ENCODE results near the gene PTGFRN.
A peak's percentile ranks its signal among the peaks of the same experiment; 100 is the strongest.
"Not testable (repeated sequence)": the region's sequence is repeated elsewhere in the genome, so short reads cannot be mapped to it uniquely, and the experiment has no call there.

The PTGFRN gene

DNA sequence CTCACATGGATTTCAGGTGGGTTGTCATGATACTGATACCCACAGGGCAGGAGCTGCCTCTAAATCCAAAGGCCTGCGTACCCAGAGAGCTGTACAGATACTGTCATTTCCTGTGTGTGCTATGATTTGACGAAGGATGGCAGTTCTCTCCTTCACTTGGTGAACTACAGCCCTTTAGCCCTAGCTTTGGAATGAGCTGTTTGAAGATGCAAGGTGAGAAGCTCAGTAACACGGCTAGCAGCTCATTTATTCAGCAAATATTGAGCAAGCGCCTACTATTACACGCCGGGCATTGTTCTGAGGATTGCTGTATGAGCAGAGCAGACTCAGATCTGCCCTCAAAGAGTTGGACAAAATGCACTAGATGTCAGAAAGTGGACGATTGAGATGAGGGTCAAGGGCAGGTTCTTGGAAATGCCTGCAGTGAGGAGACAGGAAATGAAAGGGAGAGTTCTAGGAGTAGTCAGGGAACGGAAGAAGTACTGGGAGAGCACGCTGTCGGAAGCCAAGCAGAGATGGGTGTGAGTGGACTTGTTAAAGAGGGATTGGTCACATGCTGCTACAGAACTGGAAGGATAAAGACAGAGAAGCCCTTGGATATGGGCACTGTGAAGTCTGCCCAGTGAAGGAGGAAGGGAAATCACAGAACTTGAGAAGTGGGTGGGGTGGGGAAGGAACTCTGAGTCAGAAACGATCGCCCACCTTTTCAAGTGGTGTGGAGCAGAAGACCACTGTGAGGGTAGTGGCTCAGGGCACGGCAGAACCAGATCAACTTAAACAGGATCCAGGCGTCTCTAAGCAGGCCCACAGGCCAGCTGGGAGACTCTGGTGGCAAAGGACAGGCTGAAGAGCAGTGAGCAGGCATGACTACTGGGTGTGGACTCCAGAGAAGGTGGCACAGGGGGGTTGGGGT lies 7.1 kb downstream of the PTGFRN start:
- no peak for DNase-seq (ENCODE audit: low spot score)

DNA sequence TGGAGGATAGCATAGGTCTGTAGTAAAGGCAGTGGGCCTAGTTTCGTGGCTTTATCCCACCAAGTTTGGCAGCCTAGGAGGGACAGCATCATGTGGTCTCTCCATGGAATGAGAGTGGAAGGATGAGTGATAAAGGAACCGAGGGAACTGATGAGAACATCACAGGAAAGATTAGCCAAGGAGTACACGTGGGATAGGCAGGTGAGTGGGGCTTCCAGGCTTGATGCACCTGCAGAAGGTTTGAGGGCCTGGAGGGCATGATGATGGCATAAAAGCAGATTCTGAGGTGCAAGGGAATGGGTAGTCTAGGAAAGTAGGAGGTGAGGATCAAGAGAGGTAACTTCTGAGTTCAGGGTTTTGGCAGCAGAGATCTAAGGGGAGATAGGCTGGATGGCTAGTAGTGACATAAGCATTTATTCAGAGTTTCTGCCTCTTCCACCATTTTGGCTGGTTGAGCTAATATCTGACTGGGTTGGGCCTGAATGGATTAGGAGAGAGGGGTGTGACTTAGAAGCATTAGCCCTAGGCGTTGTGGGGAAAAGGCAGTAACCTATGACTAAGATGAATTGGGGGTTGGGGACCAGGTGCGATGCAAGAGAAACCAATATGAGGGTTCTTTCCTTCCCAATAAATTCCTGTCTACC lies 9.1 kb downstream of the PTGFRN start:
- no peak for DNase-seq (ENCODE audit: low spot score)

DNA sequence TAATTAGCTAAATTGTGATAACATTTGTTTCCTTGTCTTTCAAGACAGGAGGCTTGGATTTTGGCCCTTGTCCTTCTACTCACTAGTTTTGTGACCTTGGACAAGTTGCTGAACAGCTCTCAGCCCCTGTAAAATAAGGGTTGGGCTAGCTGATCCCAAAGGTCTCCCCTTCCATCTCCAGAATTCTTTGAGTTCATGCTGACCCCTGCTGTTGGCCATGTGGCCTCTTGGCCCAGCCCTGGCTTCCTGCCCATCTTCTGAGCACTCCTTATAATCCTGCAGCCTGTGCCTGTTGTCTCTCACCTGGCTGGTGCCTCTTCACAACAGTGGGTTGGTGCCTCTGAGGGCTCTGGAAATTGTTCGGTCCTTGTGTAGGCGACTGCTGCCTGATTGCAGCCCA lies 10.1 kb downstream of the PTGFRN start:
- no peak for DNase-seq (ENCODE audit: low spot score)

DNA sequence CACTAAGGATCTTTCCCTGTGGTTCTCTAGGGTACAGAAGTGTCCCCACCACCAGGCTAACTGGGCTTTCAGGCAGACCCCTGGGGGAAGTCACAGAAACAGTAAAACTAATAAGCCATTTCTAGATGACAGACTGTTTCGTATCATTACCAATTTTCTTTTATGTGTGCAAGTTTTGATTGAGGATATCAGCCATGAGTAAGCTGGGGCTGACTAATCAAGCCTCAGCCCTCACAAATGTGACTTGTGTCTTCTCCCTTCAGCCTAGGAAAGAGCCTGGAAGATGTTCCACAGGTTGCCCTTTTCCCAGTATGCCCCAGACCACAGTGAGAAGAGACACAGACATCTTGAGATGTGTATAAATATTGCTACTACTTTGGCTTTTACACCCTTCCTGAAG lies 10.5 kb downstream of the PTGFRN start:
- DNase-seq (ENCODE audit: low spot score) = no peak

DNA sequence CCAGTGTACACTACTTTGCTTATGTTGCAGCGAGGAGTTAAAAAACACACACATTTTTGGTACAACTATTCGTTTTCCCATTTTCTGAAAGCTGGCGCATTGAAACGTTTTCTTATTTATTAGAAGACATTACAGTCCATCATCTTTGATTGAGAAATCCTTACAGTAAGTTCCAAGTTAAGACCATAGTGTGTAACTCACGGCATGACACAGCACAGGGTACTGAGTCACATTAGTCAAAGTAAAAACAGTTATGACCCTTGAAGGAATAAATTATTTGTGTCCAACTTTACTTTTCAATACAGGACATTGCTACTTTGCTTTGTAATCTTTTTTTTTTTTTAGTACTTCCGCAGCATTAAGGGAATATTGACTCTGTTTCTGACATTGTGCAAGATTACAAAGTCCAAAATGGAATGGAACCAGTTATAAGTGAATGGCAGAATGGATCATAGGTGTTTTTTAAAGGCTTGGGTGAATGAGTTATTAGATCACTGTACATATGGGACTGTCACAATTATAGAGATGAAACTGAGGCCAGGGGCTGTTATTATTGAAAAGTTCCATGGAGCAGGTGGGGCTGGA lies 11.7 kb downstream of the PTGFRN start:
- no peak for DNase-seq (ENCODE audit: low spot score)

DNA sequence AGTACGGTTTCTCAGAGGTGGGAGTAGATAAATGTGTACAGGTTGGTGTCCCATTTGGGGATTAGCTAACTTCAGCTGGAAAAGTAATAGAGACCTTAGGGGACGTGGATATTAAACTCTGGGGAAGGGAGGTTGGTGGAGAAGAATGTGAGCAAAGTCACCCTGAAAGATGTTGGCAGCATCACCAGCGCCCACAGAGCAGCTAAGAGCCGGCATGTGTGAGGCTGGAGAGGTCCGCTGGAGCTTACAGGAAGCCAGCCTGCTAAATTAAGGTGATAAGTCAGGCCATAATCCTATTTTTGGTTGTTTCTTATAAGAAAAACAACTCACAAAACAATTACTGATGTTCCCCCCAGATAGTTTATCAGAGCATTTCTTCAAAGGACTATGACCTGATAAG lies 12.2 kb downstream of the PTGFRN start:
- no peak for DNase-seq (ENCODE audit: low spot score)

DNA sequence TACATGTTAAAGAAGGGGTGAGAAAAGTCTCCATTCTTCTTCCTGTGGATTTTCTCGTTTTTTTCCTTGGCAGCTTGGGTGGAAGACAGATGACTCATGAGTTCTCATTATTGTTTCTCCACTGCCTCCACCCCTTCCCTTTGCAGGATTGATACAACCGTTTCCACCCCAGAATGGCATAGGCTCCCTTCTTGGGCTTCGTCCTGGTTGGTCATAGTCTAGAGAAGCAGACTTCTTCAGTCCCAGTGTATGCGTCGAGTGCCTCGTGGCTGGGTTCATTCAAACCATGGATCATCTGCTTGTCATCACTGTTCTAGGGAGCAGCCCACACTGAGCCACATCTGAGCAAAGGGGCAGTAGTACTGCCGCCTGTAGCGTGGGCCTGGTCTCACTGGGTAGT lies 13.7 kb downstream of the PTGFRN start:
- DNase-seq (ENCODE audit: low spot score) = peak; percentile 63

DNA sequence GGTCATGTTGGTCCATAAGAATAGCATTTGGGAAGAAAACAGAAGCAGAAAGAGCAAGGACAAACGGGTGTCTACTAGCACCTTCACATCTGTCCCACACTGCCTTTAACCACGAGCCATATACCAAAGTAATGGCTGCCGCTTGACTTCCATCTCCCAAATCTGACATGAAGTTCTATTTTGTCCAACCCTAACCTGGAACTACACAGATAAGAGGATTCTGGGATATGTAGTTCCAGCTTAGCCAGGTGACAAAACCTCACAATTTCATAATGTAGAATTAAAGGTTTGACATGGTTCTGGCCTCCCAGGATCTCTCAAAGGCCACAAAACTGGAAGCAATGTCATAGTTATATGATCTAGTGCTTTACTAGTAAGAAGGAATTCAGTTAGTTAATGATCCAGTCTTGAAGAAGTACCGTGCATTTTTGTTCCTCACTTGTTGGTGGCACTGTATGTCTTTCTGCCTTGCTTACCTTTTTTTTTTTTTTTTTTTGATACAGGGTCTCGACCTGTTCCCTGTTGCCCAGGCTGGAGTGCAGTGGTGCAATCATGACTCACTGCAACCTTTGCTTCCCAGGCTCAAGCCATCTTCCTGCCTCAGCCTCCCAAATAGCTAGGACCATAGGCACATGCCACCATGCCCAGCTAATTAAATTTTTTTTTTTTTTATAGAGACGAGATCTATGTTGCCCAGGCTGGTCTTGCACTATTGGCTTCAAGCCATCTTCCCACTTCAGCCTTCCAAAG lies 17.5 kb downstream of the PTGFRN start:
- no peak for DNase-seq (ENCODE audit: low spot score)

DNA sequence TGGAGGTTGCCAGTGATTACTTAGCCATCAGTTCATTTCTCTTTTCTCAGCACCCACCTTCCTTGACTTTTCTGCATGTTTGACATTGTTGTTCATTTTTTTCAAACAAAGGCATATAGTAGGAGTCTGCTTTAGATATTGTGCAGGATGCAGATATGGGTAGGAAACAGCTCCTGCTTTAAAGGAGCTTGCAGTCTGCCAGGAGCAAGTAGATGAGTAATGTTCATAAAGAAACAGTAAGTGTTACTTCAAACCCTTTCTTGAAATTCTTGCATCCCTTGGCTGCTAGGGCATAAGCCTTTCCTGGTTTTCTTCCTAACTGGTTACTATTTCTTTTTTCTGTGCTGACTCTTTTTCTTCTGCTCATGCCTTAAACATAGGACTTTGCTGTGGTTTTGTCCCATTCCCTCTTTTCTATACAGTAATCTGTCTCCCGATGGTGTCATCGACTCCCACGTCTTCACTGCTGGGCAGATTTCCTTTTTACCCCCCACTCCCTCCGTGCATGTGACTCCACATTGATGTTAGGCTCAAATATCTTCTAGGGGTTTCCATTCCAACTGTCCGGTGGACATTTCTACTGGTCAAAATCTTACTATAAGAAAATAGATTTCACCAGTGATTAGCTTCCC lies 20.4 kb downstream of the PTGFRN start:
- DNase-seq (ENCODE audit: low spot score) = no peak

DNA sequence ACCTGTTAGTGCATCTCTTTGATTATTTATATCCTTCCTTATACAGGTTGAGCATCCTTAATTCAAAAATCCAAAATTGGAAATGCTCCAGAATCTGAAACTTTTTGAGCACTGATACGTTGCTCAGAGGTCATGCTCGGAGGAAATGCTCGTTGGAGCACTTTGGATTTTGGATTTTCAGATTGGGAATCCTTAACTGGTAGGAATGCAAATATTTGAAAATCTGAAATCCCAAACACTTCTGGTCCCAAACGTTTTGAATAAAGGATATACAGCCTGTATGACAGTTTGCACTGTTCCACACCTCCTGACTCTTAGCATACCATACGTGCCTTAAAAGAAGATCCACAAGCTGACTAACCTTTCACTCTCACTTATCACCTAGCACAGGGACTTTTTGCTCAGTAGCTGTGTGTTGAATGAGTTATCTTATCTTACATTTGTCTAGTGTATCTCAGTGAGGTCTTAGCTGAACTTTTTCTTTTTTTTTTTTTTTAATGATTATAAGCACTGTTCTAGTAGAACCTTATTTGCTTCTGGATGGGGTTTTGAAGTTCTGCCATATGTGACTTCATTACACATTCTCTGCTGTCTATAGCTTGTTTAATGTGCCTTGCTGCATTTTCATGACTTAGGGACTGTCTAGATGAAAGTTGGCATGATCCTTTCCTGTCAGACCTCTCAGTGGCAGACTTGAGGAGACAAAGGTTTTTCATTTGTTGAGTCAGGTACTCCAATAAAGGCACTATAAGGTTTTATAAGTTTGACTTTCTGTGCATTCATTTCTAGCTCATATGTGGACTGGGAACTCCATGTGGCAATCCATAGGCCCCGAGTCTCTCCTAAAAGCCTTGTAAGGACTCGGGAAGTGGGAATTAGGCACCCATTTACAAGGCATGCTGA lies 21.6 kb downstream of the PTGFRN start:
- DNase-seq (ENCODE audit: low spot score) = no peak

DNA sequence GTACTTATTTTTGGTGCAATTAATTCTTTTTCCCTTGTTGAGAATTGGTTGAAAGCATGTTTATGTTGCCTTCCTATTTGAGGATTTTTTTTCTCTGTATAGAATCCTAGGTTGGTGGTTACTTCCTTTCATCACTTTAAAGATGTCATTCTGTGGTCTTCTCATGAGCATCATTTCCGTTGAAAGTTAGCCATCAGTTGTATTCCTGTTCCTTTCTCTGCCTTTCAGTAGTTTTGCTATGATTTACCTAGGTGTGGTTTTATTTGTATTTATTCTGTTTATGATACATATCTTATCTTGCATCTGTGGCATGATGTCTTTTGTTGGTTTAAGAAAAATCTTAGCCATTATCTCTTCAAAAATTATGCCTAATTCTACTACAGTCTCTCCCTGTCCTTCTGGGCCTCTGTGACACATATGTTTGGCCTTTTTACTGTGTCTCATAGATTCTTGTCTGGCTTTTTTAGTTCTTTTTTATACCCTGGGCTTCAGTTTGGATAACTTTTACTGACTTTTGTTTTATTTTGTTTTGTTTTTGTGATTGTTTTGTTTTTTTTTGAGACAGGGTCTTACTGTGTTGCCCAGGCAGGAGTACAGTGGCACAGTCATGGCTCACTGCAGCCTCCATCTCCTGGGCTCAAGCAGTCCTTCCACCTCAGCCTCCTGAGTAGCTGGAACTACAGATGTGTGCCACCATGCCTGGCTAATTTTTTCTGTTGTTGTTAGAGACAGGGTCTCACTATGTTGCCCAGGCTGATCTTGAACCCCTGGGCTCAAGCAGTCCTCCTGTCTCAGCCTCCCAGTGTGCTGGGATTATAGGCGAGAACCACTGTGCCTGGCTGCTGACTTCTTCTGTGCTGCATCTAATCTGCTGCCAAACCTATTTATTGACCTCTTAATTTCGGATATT lies 24.1 kb downstream of the PTGFRN start:
- DNase-seq (ENCODE audit: low spot score) = no peak

DNA sequence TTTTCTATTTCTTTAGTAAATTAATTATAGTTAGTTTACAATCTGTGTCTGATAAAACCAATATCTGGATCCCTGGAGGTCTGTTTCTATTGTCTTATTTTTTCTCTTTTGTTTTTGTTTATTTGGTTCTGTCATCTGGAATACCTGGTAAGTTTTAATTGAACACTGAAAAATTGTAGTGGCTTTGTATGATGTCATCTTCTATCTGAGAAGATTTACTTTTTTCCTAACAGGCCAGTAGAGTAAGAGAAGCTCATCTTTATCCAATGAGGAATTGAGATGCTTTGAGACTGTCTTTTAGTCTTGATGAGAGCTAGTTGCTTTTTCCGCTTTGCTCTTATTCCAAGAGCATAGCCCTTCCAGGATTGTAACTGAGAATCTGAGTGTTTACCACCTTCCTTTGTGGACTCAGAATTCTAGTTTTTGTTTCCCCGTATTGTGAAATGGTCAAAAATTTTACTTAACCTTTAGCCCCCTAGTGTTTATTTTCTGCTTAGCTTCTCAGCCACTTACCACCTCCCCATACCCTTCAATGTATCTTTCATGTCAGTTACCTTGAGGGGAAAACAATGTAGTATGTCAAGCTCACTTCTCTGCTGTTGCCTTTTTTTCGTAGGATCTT lies 25.0 kb downstream of the PTGFRN start:
- DNase-seq (ENCODE audit: low spot score) = no peak

DNA sequence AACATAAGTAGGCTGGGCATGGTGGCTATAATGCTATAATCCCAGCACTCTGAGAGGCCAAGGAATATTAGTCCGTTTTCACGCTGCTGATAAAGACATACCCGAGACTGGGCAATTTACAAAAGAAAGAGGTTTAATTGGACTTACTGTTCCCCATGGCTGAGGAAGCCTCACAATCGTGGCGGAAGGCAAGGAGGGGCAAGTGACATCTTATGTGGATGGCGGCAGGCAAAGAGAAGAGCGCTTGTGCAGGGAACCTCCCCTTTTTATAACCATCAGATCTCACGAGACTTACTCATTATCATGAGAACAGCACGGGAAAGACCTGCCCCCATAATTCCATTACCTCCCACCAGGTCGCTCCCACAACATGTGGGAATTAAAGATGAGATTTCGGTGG lies 28.5 kb downstream of the PTGFRN start:
- DNase-seq (ENCODE audit: low spot score) = no peak

DNA sequence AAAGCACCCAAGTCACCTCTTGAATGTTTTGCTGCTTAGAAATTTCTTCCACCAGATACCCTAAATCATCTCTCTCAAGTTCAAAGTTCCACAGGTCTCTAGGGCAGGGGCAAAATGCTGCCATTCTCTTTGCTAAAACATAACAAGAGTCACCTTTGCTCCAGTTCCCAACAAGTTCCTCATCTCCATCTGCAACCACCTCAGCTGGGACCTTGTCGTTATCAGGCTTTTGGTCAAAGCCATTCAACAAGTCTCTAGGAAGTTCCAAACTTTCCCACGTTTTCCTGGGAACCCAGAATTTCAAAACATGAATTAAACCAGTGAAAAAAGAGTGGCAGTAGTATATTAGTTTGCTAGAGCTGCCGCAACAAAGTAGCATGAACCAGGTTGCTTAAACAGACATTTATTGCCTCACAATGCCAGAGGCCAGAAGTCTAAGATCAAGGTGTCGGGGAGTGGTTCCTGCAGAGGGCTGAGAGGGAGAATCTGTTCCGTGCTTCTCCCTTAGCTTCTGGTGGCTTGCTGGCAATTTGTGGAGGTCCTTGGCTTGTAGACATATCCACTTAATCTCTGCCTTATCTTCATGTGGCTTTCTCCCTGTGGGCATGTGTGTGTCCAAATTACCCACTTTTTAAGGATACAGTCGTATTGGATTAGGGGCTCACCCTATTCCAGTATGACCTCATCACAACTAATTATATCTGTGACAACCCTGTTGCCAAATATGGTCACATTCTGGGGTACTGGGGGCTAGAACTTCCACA lies 30.2 kb downstream of the PTGFRN start:
- DNase-seq (ENCODE audit: low spot score) = not testable (repeated sequence)

DNA sequence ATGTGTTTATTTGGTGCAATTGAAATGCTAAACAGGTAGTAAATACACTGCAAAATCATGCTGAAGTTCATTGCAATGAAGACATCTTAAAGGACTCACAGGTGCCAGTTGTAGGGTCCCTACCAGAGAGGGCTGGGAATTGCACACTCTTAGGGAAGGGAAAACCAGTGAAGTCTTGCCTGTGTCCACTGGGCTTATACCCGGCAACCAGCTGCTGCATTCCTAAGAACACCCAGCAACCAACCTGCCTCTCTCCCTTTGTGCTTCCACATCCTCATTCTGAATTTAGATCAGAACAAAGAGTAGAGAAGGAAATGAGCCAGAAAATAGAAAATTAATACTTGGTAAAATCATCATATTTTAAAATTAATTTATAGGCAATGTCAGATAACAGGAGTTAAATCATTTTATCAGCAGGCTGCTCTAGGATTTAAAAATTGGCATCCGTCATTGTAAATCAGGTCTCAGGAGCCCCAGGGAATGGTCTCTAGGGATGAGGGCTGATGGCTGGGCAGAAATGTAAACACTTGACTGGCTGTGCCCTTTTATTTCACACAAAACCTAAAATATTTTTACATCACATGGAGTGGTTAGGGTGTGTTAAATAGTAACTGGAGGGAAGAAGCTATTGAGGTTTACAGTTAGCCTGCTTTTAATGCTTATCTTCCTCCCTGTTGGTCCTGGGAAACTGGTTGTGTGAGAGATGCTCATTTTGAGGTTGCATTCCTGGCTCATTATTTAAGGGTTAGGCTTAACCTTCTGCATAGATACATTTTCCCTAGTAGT lies 31.3 kb downstream of the PTGFRN start:
- DNase-seq (ENCODE audit: low spot score) = no peak

DNA sequence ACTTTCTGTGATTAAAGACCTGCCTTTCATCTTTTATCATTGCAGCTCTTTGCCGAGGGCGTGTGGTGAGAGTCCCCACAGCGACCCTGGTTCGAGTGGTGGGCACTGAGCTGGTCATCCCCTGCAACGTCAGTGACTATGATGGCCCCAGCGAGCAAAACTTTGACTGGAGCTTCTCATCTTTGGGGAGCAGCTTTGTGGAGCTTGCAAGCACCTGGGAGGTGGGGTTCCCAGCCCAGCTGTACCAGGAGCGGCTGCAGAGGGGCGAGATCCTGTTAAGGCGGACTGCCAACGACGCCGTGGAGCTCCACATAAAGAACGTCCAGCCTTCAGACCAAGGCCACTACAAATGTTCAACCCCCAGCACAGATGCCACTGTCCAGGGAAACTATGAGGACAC lies 32.0 kb downstream of the PTGFRN start:
- no peak for DNase-seq (ENCODE audit: low spot score)

DNA sequence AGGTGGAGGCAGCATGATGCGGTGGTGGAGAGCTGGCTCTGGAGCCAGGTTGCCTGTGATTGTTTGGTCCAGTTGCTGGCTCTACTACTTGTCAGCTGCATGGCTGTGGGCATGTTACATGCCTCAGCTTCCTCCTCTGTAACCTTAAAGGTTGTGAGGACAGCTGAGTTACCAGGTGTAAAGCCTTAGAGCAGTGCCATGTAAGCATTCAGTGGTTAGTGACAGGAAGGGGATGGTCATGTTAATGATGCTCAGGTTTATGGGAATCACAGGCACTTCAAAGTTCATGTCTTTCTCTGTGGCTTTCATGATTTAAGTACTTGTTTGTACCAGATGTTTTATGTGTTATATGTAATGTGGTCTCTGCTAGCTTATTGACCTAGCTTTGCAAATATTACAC lies 32.6 kb downstream of the PTGFRN start:
- DNase-seq (ENCODE audit: low spot score) = no peak

DNA sequence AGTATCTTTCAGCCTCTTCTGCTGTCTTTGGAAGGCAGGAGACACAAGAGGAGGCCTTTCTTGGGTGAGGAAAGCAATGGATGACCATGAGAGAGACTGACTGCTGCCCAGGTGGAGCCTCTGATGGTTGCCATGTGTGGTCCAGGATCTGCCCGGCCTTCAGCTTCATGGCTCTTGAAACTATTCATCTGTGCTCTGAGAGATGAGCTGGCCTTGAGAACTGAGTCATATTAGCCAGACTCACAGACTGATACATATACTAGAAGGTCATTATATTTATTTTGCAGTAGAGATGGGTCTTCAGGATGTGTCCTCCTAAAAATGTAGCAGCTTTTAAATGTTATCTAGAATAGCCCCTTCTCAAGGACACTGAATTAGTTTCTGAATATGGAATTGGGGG lies 33.7 kb downstream of the PTGFRN start:
- DNase-seq (ENCODE audit: low spot score) = no peak
